Activated CD8-positive, alpha-beta T cell treated with anti-CD3 and anti-CD28 coated beads for 36 hours (primary cell): ENCODE measurements around the gene EIPR1. TPM values are rescaled to one million over a fixed set of nuclear protein-coding genes. Genes with fewer than 3 reads are reported as not detected.

Experiments used
- ATAC-seq: fragments of 200-7000 bp; cut with Tn5 transposase; one replicate; pipeline ENCODE4 v1.10.0; 2021; ENCODE audit warnings: mild to moderate bottlenecking, moderate library complexity
- CTCF ChIA-PET: fragments of 350-600 bp; sonication (Branson Sonifier 250); formaldehyde crosslinking; loops from one replicate; lab custom pipeline; 2021; ENCODE audit warnings: antibody characterized with exemption; lab: Charles Lee
- POLR2A ChIA-PET: fragments of 350-600 bp; sonication (Branson Sonifier 250); formaldehyde crosslinking; loops from one replicate; lab custom pipeline; 2021; ENCODE audit warnings: antibody characterized with exemption; lab: Charles Lee
- DNase-seq: peaks from one replicate; pipeline ENCODE4 v3.0.0-alpha.2; 2020
- H3K27ac Mint-ChIP-seq: one replicate; pipeline ENCODE4 v1.8.0; 2021; ENCODE audit warnings: mild to moderate bottlenecking, mixed read lengths
- H3K27me3 Mint-ChIP-seq: one replicate; pipeline ENCODE4 v1.8.0; 2021; ENCODE audit warnings: mixed read lengths
- H3K36me3 Mint-ChIP-seq: one replicate; pipeline ENCODE4 v1.8.0; 2021; ENCODE audit warnings: low read depth, mixed read lengths
- H3K4me1 Mint-ChIP-seq: one replicate; pipeline ENCODE4 v1.8.0; 2021; ENCODE audit warnings: low read depth, mixed read lengths
- H3K4me3 Mint-ChIP-seq: one replicate; pipeline ENCODE4 v1.8.0; 2021; ENCODE audit warnings: mild to moderate bottlenecking, moderate library complexity, mixed read lengths
- H3K9me3 Mint-ChIP-seq: one replicate; pipeline ENCODE4 v1.8.0; 2021; ENCODE audit warnings: mixed read lengths
- intact Hi-C: fragments of 100-400 bp; cut with micrococcal nuclease; formaldehyde crosslinking; loops from one replicate; pipeline ENCODE4 v1.10.0; 2022
- total RNA-seq, 2 experiments: library from RNA; stranded (reverse); gene quantifications; one replicate each; pipeline ENCODE4 v1.2.3, GENCODE V29; 2021
- TF ChIP-seq, protein P1 (sequence below): fragments of 200-600 bp; IDR thresholded peaks from one replicate; pipeline ENCODE4 v1.8.0; 2022; ENCODE audit warnings: antibody characterized with exemption, mild to moderate bottlenecking

EIPR1 gene
- total RNA-seq, 2 experiments from 2014 or later: 38.4 to 39.1 TPM

DNA sequence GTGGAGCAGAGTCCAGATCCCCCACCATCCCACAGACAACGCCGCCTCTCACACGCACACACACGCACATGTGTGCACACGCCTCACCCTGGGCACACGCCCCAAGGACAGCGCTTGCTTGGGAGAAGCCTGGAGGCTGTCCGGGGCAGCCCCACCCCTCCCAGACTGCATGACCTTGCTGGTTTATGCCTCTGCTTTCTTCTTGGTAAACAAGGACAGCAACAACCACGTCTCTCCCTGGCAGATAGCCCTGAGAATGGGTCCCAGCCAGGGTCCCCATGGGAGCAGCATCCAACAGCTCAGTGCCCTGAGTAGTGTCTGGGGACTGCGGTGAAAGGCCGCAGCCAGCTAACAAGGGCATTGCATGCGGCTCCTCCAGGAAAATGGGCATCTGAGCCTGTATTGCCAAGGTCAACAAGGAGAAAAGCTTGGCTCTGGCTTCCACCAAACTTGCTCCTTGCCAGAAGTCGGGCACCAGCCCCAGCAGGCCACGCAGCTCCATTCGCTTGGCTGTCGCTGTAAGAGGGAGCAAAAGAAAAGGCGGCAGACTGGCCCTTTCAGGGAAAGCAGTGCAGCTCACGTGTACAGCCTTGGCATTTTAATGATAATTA lies 234.6 kb downstream of the EIPR1 start:
- Mint-ChIP-seq H3K4me3 (no peak overlapping the region), H3K9me3 (no peaks in the 10 kb centered on the region), H3K36me3 (no peaks in the 10 kb centered on the region), H3K27ac (no peak overlapping the region), H3K27me3 (no peaks in the 10 kb centered on the region), H3K4me1 (no peaks in the 10 kb centered on the region)
- intact Hi-C loops: no loop called here
- TF ChIP-seq, protein P1, sequence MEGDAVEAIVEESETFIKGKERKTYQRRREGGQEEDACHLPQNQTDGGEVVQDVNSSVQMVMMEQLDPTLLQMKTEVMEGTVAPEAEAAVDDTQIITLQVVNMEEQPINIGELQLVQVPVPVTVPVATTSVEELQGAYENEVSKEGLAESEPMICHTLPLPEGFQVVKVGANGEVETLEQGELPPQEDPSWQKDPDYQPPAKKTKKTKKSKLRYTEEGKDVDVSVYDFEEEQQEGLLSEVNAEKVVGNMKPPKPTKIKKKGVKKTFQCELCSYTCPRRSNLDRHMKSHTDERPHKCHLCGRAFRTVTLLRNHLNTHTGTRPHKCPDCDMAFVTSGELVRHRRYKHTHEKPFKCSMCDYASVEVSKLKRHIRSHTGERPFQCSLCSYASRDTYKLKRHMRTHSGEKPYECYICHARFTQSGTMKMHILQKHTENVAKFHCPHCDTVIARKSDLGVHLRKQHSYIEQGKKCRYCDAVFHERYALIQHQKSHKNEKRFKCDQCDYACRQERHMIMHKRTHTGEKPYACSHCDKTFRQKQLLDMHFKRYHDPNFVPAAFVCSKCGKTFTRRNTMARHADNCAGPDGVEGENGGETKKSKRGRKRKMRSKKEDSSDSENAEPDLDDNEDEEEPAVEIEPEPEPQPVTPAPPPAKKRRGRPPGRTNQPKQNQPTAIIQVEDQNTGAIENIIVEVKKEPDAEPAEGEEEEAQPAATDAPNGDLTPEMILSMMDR: no peak
- ATAC-seq (no peak), DNase-seq (no peak)
- CTCF ChIA-PET: no interaction called here
- POLR2A ChIA-PET: no interaction called here

DNA sequence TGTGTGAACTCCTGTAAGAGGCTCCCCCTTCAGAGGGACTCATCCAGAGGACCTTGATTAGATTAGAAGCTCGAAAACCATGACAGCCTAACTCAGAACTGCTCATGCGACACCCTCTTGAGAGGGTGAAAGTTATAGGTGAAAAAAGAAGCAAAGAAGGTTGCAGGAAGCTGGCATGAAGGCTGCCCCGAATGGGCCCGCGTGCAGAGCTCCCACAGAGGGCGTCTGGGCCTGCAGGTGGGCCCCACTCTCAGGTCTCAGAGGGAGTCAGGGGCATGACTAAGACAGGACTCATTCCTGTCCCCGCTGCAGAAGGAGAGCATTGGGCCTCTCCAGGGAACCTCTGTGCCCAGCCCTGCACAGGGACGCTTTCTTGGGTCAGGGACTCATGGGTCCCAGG lies 235.4 kb downstream of the EIPR1 start:
- DNase-seq (no peak), ATAC-seq (no peak)
- no peak overlapping the region for H3K27ac Mint-ChIP-seq
- H3K27me3 Mint-ChIP-seq: no peaks in the 10 kb centered on the region
- H3K36me3 Mint-ChIP-seq: no peaks in the 10 kb centered on the region
- CTCF ChIA-PET: no interaction called here
- TF ChIP-seq, protein P1: no peak
- no peaks in the 10 kb centered on the region for H3K9me3 Mint-ChIP-seq
- POLR2A ChIA-PET: no interaction called here
- intact Hi-C loops: no loop called here
- no peaks in the 10 kb centered on the region for H3K4me1 Mint-ChIP-seq
- H3K4me3 Mint-ChIP-seq: no peak overlapping the region

DNA sequence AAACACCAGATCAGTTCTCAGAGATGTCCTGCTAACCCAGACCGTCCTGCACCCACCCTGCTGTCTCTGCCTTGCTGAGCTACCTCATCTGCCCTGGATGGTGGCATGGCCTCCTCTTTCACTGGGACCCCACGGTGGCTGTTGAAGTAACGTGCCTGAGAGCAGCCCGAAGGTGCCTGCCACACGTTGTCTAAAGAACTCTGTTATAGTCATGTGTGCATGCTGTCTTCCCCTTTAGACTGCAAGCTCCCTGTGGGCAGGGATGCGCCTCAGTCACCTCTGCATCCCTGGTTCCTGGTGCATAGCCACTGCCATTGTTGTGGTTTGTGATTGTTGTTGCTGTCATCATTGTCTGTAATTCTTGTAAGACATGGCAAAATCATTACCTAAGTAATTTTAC lies 235.9 kb downstream of the EIPR1 start:
- H3K27me3 Mint-ChIP-seq: no peaks in the 10 kb centered on the region
- H3K4me1 Mint-ChIP-seq: no peaks in the 10 kb centered on the region
- intact Hi-C loops: no loop called here
- TF ChIP-seq, protein P1: no peak
- ATAC-seq: no peak
- H3K27ac Mint-ChIP-seq: no peak overlapping the region
- H3K4me3 Mint-ChIP-seq: no peak overlapping the region
- H3K9me3 Mint-ChIP-seq: no peaks in the 10 kb centered on the region
- ChIA-PET POLR2A (no interaction called here), CTCF (no interaction called here)
- no peaks in the 10 kb centered on the region for H3K36me3 Mint-ChIP-seq
- DNase-seq: no peak

DNA sequence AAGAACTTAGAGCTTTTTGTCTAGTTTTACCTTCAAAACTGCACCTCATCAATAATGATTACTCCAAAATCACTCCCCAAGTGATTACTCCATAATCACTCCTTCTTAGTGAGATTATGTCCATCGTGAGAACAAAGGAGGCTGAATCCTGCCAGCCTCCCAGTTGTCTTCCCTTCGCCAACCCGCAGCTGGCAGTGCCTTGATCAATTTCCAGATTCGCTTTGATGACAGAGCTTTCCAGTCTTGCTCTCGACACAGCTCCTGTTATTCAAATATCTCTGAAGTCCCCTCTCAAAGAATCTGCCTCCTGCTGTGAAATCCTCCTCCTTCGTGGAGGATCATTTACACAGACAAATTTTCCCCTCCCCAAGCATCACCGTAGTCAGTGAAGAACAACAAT lies 237.7 kb downstream of the EIPR1 start:
- CTCF ChIA-PET: no interaction called here
- intact Hi-C loops: no loop called here
- H3K4me3 Mint-ChIP-seq: no peak overlapping the region
- H3K9me3 Mint-ChIP-seq: peaks cover 7% of the 10 kb centered on the region
- DNase-seq (no peak), ATAC-seq (no peak)
- TF ChIP-seq, protein P1: no peak
- no peaks in the 10 kb centered on the region for H3K4me1 Mint-ChIP-seq
- no peaks in the 10 kb centered on the region for H3K36me3 Mint-ChIP-seq
- no peak overlapping the region for H3K27ac Mint-ChIP-seq
- H3K27me3 Mint-ChIP-seq: no peaks in the 10 kb centered on the region
- POLR2A ChIA-PET: interaction anchor here (0.6 kb wide), 1 partner anchor 39 kb away, joined by 3 read pairs; no protein-coding TSS in a partner anchor

Other genes with a start within 250 kb of the EIPR1 start
- gene TRAPPC12, start 1.9 kb upstream of the EIPR1 start, total RNA-seq: 10 to 100 TPM; 52.9 to 65.3 TPM
- gene ADI1, start 141.7 kb upstream of the EIPR1 start, total RNA-seq: 10 to 100 TPM; 15.7 to 18.2 TPM
- gene RNASEH1, start 180.5 kb upstream of the EIPR1 start, total RNA-seq: 10 to 100 TPM; 23.4 to 24.7 TPM
- gene RPS7, start 197.4 kb upstream of the EIPR1 start, total RNA-seq: 1,000 to 10,000 TPM; 1,838 to 1,893 TPM
- gene COLEC11, start 217.3 kb upstream of the EIPR1 start, total RNA-seq: under 1 TPM in 1 of 2 experiments, not detected in 1; 0.49 TPM